ENCODE measurements around the gene MSI2.

DNA sequence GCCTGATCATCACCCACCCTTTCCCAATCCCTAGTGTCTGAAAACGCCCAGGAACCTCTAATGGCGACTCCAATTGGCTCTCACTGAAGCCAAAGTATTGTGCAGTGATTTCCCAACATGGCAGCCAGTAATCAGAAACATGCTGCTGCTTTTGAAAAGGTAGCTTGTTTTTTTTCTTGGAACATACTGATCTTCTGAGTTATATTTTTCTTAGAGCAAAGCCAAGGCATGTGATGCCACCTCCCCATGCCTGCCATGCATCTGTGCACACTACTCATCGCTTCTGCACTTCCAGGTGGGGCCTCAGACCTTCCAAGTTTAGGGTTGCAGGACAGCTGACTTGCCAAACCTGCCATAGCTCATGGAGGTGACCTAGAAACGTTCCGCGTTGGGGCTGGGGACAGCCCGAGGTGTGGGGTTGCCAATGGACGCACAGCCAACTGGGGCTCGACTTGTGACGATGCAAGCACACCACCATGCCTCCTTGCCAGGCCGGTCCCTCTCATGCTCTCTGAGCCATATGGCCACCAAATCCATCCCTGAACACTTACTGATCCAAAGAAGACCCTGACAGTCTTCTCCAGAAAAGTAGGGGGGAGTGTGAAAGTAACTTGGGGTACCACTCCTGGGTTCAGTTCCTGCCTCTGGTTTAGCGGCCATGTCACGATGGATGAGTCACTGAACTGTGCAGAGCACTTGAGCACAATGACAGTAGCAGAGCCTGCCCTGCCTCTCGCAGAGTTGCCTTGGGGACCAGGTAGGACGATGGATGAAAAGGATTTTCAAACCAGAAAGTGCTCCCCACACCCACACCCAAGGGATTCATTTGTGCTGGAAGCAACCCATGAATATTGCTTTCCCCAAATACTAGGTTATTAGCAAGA, 333.1 kb downstream of the MSI2 start:
- TF ChIP-seq, protein P1, sequence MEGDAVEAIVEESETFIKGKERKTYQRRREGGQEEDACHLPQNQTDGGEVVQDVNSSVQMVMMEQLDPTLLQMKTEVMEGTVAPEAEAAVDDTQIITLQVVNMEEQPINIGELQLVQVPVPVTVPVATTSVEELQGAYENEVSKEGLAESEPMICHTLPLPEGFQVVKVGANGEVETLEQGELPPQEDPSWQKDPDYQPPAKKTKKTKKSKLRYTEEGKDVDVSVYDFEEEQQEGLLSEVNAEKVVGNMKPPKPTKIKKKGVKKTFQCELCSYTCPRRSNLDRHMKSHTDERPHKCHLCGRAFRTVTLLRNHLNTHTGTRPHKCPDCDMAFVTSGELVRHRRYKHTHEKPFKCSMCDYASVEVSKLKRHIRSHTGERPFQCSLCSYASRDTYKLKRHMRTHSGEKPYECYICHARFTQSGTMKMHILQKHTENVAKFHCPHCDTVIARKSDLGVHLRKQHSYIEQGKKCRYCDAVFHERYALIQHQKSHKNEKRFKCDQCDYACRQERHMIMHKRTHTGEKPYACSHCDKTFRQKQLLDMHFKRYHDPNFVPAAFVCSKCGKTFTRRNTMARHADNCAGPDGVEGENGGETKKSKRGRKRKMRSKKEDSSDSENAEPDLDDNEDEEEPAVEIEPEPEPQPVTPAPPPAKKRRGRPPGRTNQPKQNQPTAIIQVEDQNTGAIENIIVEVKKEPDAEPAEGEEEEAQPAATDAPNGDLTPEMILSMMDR (conservative IDR thresholded peaks at IDR 0.05; ENCODE audit: low read depth in 2 of 2): no peak
- no peak for TF ChIP-seq CREB1 (CRISPR knock-in tag; IDR thresholded peaks at IDR 0.05; ENCODE audit: low read depth)
- TF ChIP-seq EZH2phosphoT487 (IDR thresholded peaks at IDR 0.05; ENCODE audit: unreplicated experiment): no peak
- TF ChIP-seq, protein P2, sequence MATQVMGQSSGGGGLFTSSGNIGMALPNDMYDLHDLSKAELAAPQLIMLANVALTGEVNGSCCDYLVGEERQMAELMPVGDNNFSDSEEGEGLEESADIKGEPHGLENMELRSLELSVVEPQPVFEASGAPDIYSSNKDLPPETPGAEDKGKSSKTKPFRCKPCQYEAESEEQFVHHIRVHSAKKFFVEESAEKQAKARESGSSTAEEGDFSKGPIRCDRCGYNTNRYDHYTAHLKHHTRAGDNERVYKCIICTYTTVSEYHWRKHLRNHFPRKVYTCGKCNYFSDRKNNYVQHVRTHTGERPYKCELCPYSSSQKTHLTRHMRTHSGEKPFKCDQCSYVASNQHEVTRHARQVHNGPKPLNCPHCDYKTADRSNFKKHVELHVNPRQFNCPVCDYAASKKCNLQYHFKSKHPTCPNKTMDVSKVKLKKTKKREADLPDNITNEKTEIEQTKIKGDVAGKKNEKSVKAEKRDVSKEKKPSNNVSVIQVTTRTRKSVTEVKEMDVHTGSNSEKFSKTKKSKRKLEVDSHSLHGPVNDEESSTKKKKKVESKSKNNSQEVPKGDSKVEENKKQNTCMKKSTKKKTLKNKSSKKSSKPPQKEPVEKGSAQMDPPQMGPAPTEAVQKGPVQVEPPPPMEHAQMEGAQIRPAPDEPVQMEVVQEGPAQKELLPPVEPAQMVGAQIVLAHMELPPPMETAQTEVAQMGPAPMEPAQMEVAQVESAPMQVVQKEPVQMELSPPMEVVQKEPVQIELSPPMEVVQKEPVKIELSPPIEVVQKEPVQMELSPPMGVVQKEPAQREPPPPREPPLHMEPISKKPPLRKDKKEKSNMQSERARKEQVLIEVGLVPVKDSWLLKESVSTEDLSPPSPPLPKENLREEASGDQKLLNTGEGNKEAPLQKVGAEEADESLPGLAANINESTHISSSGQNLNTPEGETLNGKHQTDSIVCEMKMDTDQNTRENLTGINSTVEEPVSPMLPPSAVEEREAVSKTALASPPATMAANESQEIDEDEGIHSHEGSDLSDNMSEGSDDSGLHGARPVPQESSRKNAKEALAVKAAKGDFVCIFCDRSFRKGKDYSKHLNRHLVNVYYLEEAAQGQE (IDR thresholded peaks at IDR 0.05; ENCODE audit: unreplicated experiment): no peak
- TF ChIP-seq, protein P3, sequence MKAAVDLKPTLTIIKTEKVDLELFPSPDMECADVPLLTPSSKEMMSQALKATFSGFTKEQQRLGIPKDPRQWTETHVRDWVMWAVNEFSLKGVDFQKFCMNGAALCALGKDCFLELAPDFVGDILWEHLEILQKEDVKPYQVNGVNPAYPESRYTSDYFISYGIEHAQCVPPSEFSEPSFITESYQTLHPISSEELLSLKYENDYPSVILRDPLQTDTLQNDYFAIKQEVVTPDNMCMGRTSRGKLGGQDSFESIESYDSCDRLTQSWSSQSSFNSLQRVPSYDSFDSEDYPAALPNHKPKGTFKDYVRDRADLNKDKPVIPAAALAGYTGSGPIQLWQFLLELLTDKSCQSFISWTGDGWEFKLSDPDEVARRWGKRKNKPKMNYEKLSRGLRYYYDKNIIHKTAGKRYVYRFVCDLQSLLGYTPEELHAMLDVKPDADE (IDR thresholded peaks at IDR 0.05): no peak
- no peak for TF ChIP-seq POLR2AphosphoS5 (IDR thresholded peaks at IDR 0.05; ENCODE audit: low read depth)
- TF ChIP-seq JUNB (IDR thresholded peaks at IDR 0.05; ENCODE audit: unreplicated experiment): no peak
- no peak for TF ChIP-seq EZH2 (IDR thresholded peaks at IDR 0.05; ENCODE audit: low read depth, unreplicated experiment)
- no peak for TF ChIP-seq NANOG (IDR thresholded peaks at IDR 0.05; ENCODE audit: borderline replicate concordance)
- no peak for TF ChIP-seq ZNF114 (CRISPR knock-in tag; IDR thresholded peaks at IDR 0.05)
- no peak for TF ChIP-seq ZNF331 (CRISPR knock-in tag; IDR thresholded peaks at IDR 0.05; ENCODE audit: low read depth)

Measured in GM23338 (cell line).